Heart left ventricle (tissue), 13 donors: Measurements from ENCODE around the gene RINT1.

Experiments
- CTCF ChIP-seq, 12 donors: fragments of 200-600 bp; sonication (generic) in 4 of 12; IDR thresholded peaks; one replicate each; pipeline versions ENCODE4 v1.5.0 to v1.8.0; 2018 to 2022; ENCODE audit warnings: antibody characterized with exemption in 12 of 12, mild to moderate bottlenecking in 5 of 12
- POLR2A ChIP-seq, 2 donors: fragments of 450-650 bp; IDR thresholded peaks; one replicate each; pipeline ENCODE4 v1.6.1; 2017; ENCODE audit warnings: antibody characterized with exemption in 2 of 2, mild to moderate bottlenecking in 2 of 2, moderate library complexity in 2 of 2
- donor health status: ischemic (EF 13 %, LVEDD 7.1; RV severe dilation, severe dysfunction).
- donor health status: DM: no; HTN: yes; CAD: no.
- donor health status: DM: no; HTN: no; CAD: no.
- donor health status: ischemic (EF 25% LVEDD 6.9; RV normal size, moderate dysfunction).
- donor health status: ischemic (EF 25% LVEDD 5.7; RV mildly dilated, moderate dysfunction).
- donor health status: ischemic (EF 35%, LVEDD 5.7; RV mildly dilated, moderate dysfunction).
- donor health status: nonischemic (EF 11% LVEDD 7.7; RV severe dilation, severe dysfunction).
- donor health status: DM: yes; HTN: yes; CAD: no.
- donor health status: PGD.
- donor health status: ischemic (EF 29% LVEDD 5.4; RV normal size, mild dysfunction).
- donor health status: nonischemic (EF 23%, LVEDD 6.1; RV moderate dilation, normal function).

GRCh38 chr7:105530126-105530525 is 1.9 kb upstream of the RINT1 start:
- TF ChIP-seq POLR2A (IDR thresholded peaks at IDR 0.05), result no peak
- no peak for TF ChIP-seq CTCF (IDR thresholded peaks at IDR 0.05)
